K562 (cell line): ENCODE results near the gene AMH. TPM values are rescaled to one million over a fixed set of nuclear protein-coding genes. Genes with fewer than 3 reads are reported as not detected.

Experiments
- ARID1B ChIP-seq: fragments of 450-650 bp; IDR thresholded peaks from 2 replicates; pipeline ENCODE4 v1.6.1; 2016; ENCODE audit warnings: antibody characterized with exemption, mild to moderate bottlenecking, inconsistent platforms
- EHMT2 ChIP-seq: fragments of 450-650 bp; IDR thresholded peaks from 2 replicates; pipeline ENCODE4 v1.6.1; 2018; ENCODE audit warnings: antibody characterized with exemption
- ETV1 ChIP-seq: fragments of 450-650 bp; conservative IDR thresholded peaks from 2 replicates; pipeline ENCODE4 v1.6.1; 2016; ENCODE audit warnings: missing genetic modification characterization, control low read depth, low read depth, missing compliant biosample characterization
- MXI1 ChIP-seq: IDR thresholded peaks from 2 replicates; pipeline ENCODE4 v1.6.1; 2011; ENCODE audit warnings: low read depth, mild to moderate bottlenecking, improper control_type of control experiment, low read length
- TBP ChIP-seq: optimal IDR thresholded peaks from 2 replicates; pipeline ENCODE3; 2011; ENCODE audit warnings: low read depth, low read length, improper control_type of control experiment
- ZBTB2 ChIP-seq: fragments of 450-650 bp; IDR thresholded peaks from 2 replicates; pipeline ENCODE4 v1.6.1; 2016; ENCODE audit warnings: antibody characterized with exemption
- ZBTB49 ChIP-seq: sonication (generic); formaldehyde crosslinking; IDR thresholded peaks from 2 replicates; pipeline ENCODE4 v1.8.0; 2022; ENCODE audit warnings: missing genetic modification reagents, mild to moderate bottlenecking, borderline replicate concordance
- ZNF507 ChIP-seq: conservative IDR thresholded peaks from 2 replicates; pipeline ENCODE4 v1.6.1; 2017; ENCODE audit warnings: missing genetic modification characterization, missing compliant biosample characterization
- polyA plus RNA-seq, 8 experiments: library from polyadenylated mRNA; depleted of rRNA in 4 of 8; stranded (reverse) in 5 of 8; unstranded in 3 of 8; fragments of >200 nt; fragmentation: Nextera tagmentation in 2 of 8; fragmentation: Illumina TruSeq in 1 of 8; extraction: Ambion mirVana in 2 of 8; extraction: Trizol in 1 of 8; gene quantifications; 2 replicates each; pipeline versions ENCODE4 v1.2.1 to v1.2.3, GENCODE V29; 2011 to 2014; ENCODE audit warnings: inconsistent platforms in 1 of 8, missing spikeins in 1 of 8
- total RNA-seq, 7 experiments: library from RNA; depleted of rRNA in 6 of 7; stranded (reverse); fragments of >200 nt in 6 of 7; fragmentation: Illumina TruSeq in 2 of 7; extraction: Trizol in 2 of 7; gene quantifications; 2 replicates each; pipeline versions ENCODE4 v1.2.1 to v1.2.3, GENCODE V29; 2011 to 2021; ENCODE audit warnings: low replicate concordance in 1 of 7
- TF ChIP-seq, protein P1 (sequence below): fragments of 250-450 bp; sonication (Bioruptor Pico); IDR thresholded peaks from 2 replicates; pipeline ENCODE4 v1.5.0; 2021; ENCODE audit warnings: mild to moderate bottlenecking, moderate library complexity
- TF ChIP-seq, protein P2 (sequence below): fragments of 250-450 bp; sonication (Bioruptor Pico); IDR thresholded peaks from 2 replicates; pipeline ENCODE4 v1.5.0; 2021
- TF ChIP-seq, protein P3 (sequence below): fragments of 250-450 bp; sonication (Bioruptor Pico); IDR thresholded peaks from 2 replicates; pipeline ENCODE4 v1.9.0; 2021; ENCODE audit warnings: mild to moderate bottlenecking, inconsistent platforms

Gene AMH
- total and polyA plus RNA-seq, 9 of the 15 experiments (the other 6 are each of a cell fraction or from before 2014, with no cell fraction given): 0.29 to 27.4 (median 2.6) TPM; not detected in 2

DNA sequence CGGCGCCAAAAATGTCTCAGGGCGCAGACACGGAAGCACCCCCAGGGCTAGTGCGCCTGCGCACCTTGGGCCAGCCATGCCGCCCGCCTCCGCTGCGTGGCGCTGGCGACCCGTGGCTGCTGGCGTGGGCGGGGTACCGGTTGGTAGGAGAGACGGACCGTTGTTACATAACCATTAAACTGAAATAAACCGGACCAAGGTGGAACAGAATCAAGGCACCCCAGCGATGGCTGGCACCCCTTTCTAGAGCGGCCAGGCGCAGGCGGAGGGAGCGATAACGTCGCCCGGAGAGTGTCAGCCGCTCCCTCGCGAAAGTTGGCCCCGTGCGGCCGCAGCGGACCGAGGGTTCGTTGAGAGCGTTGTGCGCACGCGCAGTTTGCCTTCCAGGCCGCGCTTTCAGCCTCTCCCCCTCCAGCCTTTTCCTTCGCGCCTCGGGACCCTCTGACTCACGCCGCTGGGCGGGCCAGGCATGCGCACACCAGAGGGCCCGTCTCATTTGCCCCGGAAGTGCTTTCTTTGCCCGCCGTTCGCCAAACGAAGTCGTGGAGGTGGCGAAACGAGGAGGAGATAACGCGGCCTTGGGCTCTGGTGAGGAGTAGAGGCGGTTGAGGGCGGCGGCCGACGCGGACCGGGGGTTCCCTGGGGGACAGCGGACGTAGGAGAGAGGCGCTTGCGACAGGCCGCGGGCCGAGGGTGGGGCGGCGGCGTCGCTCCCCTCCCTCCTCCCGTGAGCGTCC is 12.6 kb upstream of the AMH start, which contains the start of the genes PLEKHJ1 and SF3A2 (continued):
- TF ChIP-seq, protein P1, sequence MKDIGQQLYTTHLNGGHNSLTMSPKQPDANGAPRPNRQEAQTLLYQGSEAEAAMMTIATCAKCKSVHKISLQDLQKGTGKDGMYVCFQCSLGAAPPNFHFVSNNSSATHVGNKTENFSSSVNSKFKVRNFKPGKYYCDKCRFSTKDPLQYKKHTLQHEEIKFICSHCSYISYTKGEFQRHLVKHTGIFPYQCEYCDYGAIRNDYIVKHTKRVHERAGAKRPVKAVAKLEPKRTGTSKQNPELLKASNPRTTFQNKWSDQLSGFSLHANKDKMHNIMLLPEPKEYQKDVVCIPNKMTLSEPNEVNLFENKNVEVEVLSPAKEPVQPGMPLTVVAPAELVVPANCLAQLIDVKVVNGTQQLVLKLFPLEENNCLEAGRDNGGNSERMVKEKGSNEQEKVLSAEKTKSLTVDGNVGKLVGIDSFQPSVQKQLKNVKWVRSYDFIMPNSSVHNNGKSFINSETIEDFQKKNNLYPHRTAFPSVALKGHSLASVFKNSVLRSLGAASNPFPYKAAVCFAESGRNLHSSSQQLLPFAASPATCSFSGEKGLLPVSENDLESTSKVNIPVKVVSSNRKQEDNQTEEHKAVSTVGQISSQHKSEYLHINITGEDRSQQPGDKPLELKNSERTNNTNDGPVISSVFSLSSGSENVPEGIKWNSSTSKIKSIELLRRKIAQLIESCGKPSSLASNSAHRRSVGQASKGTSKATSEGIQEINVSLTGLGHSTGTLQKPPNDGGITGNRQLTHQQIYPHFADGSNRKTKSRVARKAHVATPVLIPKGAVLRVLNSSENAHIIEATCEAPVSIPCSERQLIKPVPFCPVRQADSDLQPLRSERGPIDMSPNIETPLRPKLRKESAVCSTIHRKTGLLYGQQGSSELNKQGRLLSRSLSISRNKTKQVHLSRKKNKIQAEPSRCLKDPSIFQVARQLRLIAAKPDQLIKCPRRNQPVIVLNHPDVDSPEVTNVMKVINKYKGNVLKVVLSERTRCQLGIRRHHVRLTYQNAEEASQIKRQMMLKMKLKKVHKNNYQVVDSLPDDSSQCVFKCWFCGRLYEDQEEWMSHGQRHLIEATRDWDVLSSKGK: no peak
- TF ChIP-seq EHMT2 (no peak), ZBTB2 (peak; percentile 98), ARID1B (0 out of 2 replicates have a peak, but pooled peaks have one; percentile 49), ZBTB49 (CRISPR knock-in tag) (no peak), ZNF507 (tag) (no peak), MXI1 (peak; percentile 100), TBP (peak; percentile 79), ETV1 (tag) (0 out of 2 replicates have a peak, but pooled peaks have one; percentile 39)
- TF ChIP-seq, protein P2, sequence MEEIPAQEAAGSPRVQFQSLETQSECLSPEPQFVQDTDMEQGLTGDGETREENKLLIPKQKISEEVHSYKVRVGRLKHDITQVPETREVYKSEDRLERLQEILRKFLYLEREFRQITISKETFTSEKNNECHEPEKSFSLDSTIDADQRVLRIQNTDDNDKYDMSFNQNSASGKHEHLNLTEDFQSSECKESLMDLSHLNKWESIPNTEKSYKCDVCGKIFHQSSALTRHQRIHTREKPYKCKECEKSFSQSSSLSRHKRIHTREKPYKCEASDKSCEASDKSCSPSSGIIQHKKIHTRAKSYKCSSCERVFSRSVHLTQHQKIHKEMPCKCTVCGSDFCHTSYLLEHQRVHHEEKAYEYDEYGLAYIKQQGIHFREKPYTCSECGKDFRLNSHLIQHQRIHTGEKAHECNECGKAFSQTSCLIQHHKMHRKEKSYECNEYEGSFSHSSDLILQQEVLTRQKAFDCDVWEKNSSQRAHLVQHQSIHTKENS: no peak
- TF ChIP-seq, protein P3, sequence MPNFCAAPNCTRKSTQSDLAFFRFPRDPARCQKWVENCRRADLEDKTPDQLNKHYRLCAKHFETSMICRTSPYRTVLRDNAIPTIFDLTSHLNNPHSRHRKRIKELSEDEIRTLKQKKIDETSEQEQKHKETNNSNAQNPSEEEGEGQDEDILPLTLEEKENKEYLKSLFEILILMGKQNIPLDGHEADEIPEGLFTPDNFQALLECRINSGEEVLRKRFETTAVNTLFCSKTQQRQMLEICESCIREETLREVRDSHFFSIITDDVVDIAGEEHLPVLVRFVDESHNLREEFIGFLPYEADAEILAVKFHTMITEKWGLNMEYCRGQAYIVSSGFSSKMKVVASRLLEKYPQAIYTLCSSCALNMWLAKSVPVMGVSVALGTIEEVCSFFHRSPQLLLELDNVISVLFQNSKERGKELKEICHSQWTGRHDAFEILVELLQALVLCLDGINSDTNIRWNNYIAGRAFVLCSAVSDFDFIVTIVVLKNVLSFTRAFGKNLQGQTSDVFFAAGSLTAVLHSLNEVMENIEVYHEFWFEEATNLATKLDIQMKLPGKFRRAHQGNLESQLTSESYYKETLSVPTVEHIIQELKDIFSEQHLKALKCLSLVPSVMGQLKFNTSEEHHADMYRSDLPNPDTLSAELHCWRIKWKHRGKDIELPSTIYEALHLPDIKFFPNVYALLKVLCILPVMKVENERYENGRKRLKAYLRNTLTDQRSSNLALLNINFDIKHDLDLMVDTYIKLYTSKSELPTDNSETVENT (CRISPR knock-in tag): peak; percentile 56
